ENCODE results near the gene ABT1. TPM values are rescaled to one million over a fixed set of nuclear protein-coding genes. Genes with fewer than 3 reads are reported as not detected.

Gene ABT1
- total RNA-seq, 1 experiment from 2014 or later: 18.8 TPM

DNA sequence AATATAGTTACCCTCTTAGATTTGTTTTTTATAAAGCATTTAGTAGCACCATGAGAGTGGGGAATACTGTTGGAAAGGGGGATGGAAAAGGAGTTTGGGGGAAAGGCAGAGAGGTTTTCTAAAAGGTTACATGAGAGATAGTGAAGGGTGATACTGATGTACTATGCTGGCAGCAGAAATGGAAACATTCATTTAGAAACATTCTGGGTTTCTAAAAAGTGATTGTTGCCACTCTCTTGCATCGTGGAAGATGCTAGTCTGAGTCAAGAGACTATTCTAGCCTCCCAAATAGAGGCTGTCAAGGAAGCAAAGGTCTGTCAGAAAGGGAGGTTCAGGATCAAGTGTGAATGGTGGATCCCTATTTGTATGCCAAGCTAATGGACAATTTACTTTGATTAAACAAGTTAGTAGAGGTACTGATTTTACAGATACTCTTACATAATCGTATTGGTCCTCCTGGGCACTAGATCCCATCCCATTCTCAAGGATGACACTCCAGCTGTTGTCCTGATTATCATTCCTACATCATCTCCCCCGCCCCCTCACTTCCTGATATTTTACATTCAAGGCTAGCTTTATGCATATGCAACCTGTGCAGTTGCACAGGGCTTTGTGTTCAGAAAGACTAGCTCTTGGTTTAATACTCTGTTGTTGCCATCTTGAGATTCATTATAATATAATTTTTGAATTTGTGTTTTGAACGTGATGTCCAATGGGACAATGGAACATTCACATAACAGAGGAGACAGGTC is 15.4 kb upstream of the ABT1 start:
- Mint-ChIP-seq H3K27ac (ENCODE audit: unreplicated experiment) (no peak overlapping the region), H3K4me1 (ENCODE audit: low read depth, unreplicated experiment) (peaks cover 12% of the 10 kb centered on the region), H3K9me3 (ENCODE audit: low read depth, unreplicated experiment) (peaks cover 6% of the 10 kb centered on the region), H3K4me3 (ENCODE audit: low read depth, unreplicated experiment) (no peak overlapping the region), H3K36me3 (ENCODE audit: insufficient read depth, unreplicated experiment) (peaks cover 16% of the 10 kb centered on the region), H3K27me3 (ENCODE audit: unreplicated experiment) (peaks cover 24% of the 10 kb centered on the region)
- no peak for TF ChIP-seq CTCF (IDR thresholded peaks at IDR 0.05; ENCODE audit: unreplicated experiment)
- intact Hi-C loops (cut with micrococcal nuclease; ENCODE audit: unreplicated experiment): no loop called here
- no TSS peak for BruUV-seq (replicated peaks)
- DNase-seq: no peak
- CTCF ChIA-PET: no interaction called here

GRCh38 chr6:26588965-26589364 is 7.8 kb upstream of the ABT1 start:
- CTCF ChIA-PET: interaction anchor here (0.7 kb wide), 1 partner anchor 690 kb away, joined by 4 read pairs; no protein-coding TSS in a partner anchor
- H3K27me3 Mint-ChIP-seq (ENCODE audit: unreplicated experiment): peaks cover 16% of the 10 kb centered on the region
- no peaks in the 10 kb centered on the region for H3K9me3 Mint-ChIP-seq (ENCODE audit: low read depth, unreplicated experiment)
- H3K4me3 Mint-ChIP-seq (ENCODE audit: low read depth, unreplicated experiment): no peak overlapping the region
- BruUV-seq (replicated peaks): no TSS peak
- intact Hi-C loops (cut with micrococcal nuclease; ENCODE audit: unreplicated experiment): no loop called here
- H3K4me1 Mint-ChIP-seq (ENCODE audit: low read depth, unreplicated experiment): no peaks in the 10 kb centered on the region
- DNase-seq: no peak
- no peaks in the 10 kb centered on the region for H3K36me3 Mint-ChIP-seq (ENCODE audit: insufficient read depth, unreplicated experiment)
- H3K27ac Mint-ChIP-seq (ENCODE audit: unreplicated experiment): no peak overlapping the region
- TF ChIP-seq CTCF (IDR thresholded peaks at IDR 0.05; ENCODE audit: unreplicated experiment): no peak

- CTCF ChIA-PET: interaction anchor here (2.1 kb wide), 1 partner anchor 251 kb away, joined by 7 read pairs; no protein-coding TSS in a partner anchor
- no peak for TF ChIP-seq CTCF (IDR thresholded peaks at IDR 0.05; ENCODE audit: unreplicated experiment)
- intact Hi-C loops (cut with micrococcal nuclease; ENCODE audit: unreplicated experiment): loop anchor here (10.0 kb wide), 1 partner anchor 418 kb away; no protein-coding TSS in a partner anchor
- DNase-seq: no peak
- Mint-ChIP-seq H3K27me3 (ENCODE audit: unreplicated experiment) (peaks cover 7% of the 10 kb centered on the region), H3K4me3 (ENCODE audit: low read depth, unreplicated experiment) (no peak overlapping the region), H3K4me1 (ENCODE audit: low read depth, unreplicated experiment) (no peaks in the 10 kb centered on the region), H3K27ac (ENCODE audit: unreplicated experiment) (no peak overlapping the region), H3K9me3 (ENCODE audit: low read depth, unreplicated experiment) (no peaks in the 10 kb centered on the region), H3K36me3 (ENCODE audit: insufficient read depth, unreplicated experiment) (no peaks in the 10 kb centered on the region)
- no TSS peak for BruUV-seq (replicated peaks)
Measured at GRCh38 chr6:26592649-26593048, 4.1 kb upstream of the ABT1 start.

- Mint-ChIP-seq H3K4me1 (ENCODE audit: low read depth, unreplicated experiment) (peaks cover 8% of the 10 kb centered on the region), H3K36me3 (ENCODE audit: insufficient read depth, unreplicated experiment) (no peaks in the 10 kb centered on the region), H3K27ac (ENCODE audit: unreplicated experiment) (no peak overlapping the region), H3K9me3 (ENCODE audit: low read depth, unreplicated experiment) (no peaks in the 10 kb centered on the region), H3K27me3 (ENCODE audit: unreplicated experiment) (peaks cover 7% of the 10 kb centered on the region), H3K4me3 (ENCODE audit: low read depth, unreplicated experiment) (no peak overlapping the region)
- BruUV-seq (replicated peaks): no TSS peak
- DNase-seq: no peak
- CTCF ChIA-PET: interaction anchor here (1.0 to 2.1 kb wide), 3 partner anchors 10 to 257 kb away, joined by 3 to 7 read pairs (median 4); no protein-coding TSS in a partner anchor
- intact Hi-C loops (cut with micrococcal nuclease; ENCODE audit: unreplicated experiment): loop anchor here (10.0 kb wide), 1 partner anchor 419 kb away; no protein-coding TSS in a partner anchor
- TF ChIP-seq CTCF (IDR thresholded peaks at IDR 0.05; ENCODE audit: unreplicated experiment): no peak
Measured at GRCh38 chr6:26593278-26594130, 3.2 kb upstream of the ABT1 start.

All from Calu3 (cell line).